Activated CD8-positive, alpha-beta T cell treated with anti-CD3 and anti-CD28 coated beads, Interleukin-2, amount 10 ng/mL, durations not matched to agents 7 days and 5 days (primary cell): ENCODE results near the gene KCNJ10. TPM values are rescaled to one million over a fixed set of nuclear protein-coding genes. Genes with fewer than 3 reads are reported as not detected.

ENCODE experiments used
- ATAC-seq: fragments of 150-1000 bp; cut with Tn5 transposase; one replicate; pipeline ENCODE4 v1.10.0; 2021; ENCODE audit warnings: moderate library complexity
- CTCF ChIA-PET: fragments of 350-600 bp; sonication (Branson Sonifier 250); formaldehyde crosslinking; loops from one replicate; lab custom pipeline; 2021; ENCODE audit warnings: antibody characterized with exemption; lab: Charles Lee
- POLR2A ChIA-PET: fragments of 350-600 bp; sonication (Branson Sonifier 250); formaldehyde crosslinking; loops from one replicate; lab custom pipeline; 2021; ENCODE audit warnings: antibody characterized with exemption; lab: Charles Lee
- DNase-seq: peaks from one replicate; pipeline ENCODE4 v3.0.0-alpha.2; 2020
- H3K27ac Mint-ChIP-seq: one replicate; pipeline ENCODE4 v1.8.0; 2021; ENCODE audit warnings: mild to moderate bottlenecking, mixed read lengths
- H3K27me3 Mint-ChIP-seq: one replicate; pipeline ENCODE4 v1.8.0; 2021; ENCODE audit warnings: low read depth, mixed read lengths
- H3K36me3 Mint-ChIP-seq: one replicate; pipeline ENCODE4 v1.8.0; 2021; ENCODE audit warnings: low read depth, mixed read lengths
- H3K4me1 Mint-ChIP-seq: one replicate; pipeline ENCODE4 v1.8.0; 2021; ENCODE audit warnings: low read depth, mixed read lengths
- H3K4me3 Mint-ChIP-seq: one replicate; pipeline ENCODE4 v1.8.0; 2021; ENCODE audit warnings: mild to moderate bottlenecking, mixed read lengths
- H3K9me3 Mint-ChIP-seq: one replicate; pipeline ENCODE4 v1.8.0; 2022; ENCODE audit warnings: mixed read lengths; ENCODE audit not compliant: insufficient read depth
- total RNA-seq, 2 experiments: library from RNA; stranded (reverse); gene quantifications; one replicate each; pipeline ENCODE4 v1.2.3, GENCODE V29; 2021

Gene KCNJ10
- total RNA-seq, 2 experiments from 2014 or later, result not detected

- DNase-seq, result peak; percentile 60
- Mint-ChIP-seq H3K4me1 (no peaks in the 10 kb centered on the region), H3K27ac (no peak overlapping the region), H3K9me3 (no peaks in the 10 kb centered on the region), H3K36me3 (no peaks in the 10 kb centered on the region), H3K27me3 (peaks cover 5% of the 10 kb centered on the region), H3K4me3 (no peak overlapping the region)
- ChIA-PET POLR2A (interaction anchor here (0.6 to 0.8 kb wide), 2 partner anchors 225 to 420 kb away, joined by 3 read pairs; no protein-coding TSS in a partner anchor), CTCF (interaction anchor here (0.7 to 2.5 kb wide), 14 partner anchors 8 to 268 kb away, joined by 3 to 20 read pairs (median 4); partner anchors contain the start of gene IGSF8)
- no peak for ATAC-seq
These were observed 39.1 kb upstream of the KCNJ10 start for GRCh38 chr1:160108888-160109662.

DNA sequence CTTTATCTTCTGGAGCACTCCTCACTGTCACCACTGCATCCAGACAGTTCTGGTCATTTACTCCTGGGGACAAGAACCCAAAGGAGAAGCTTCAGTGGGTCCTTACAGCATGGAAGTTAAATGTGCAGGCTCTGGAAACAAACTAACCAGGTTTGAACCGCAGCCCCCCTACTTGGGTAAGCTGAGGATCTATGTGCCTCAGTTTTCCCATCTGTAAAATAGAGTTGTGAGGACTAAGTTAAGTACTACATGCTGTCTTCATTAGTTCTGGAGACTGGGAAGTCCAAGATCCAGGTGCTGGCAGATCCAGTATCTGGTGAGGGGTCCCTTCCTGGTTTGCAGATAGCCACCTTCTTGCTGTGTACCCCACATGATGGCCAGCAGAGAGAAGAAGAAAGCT is 37.6 kb upstream of the KCNJ10 start:
- DNase-seq, result no peak
- Mint-ChIP-seq H3K36me3 (no peaks in the 10 kb centered on the region), H3K4me1 (peaks cover 8% of the 10 kb centered on the region), H3K4me3 (no peak overlapping the region), H3K27ac (no peak overlapping the region), H3K27me3 (peaks cover 5% of the 10 kb centered on the region), H3K9me3 (no peaks in the 10 kb centered on the region)
- ChIA-PET CTCF (interaction anchor here (1.3 to 2.5 kb wide), 6 partner anchors 22 to 184 kb away, joined by 3 to 20 read pairs (median 6); no protein-coding TSS in a partner anchor), POLR2A (no interaction called here)
- ATAC-seq, result no peak

GRCh38 chr1:160105155-160105554 is 35.2 kb upstream of the KCNJ10 start:
- H3K27ac Mint-ChIP-seq, result no peak overlapping the region
- no peak for ATAC-seq
- H3K36me3 Mint-ChIP-seq, result no peaks in the 10 kb centered on the region
- H3K4me3 Mint-ChIP-seq, result no peak overlapping the region
- ChIA-PET CTCF (interaction anchor here (1.1 to 7.3 kb wide), 10 partner anchors 13 to 272 kb away, joined by 3 to 109 read pairs (median 8); partner anchors contain the start of gene KCNJ9), POLR2A (no interaction called here)
- peaks cover 5% of the 10 kb centered on the region for H3K27me3 Mint-ChIP-seq
- peaks cover 23% of the 10 kb centered on the region for H3K4me1 Mint-ChIP-seq
- H3K9me3 Mint-ChIP-seq, result no peaks in the 10 kb centered on the region
- DNase-seq, result no peak

- DNase-seq (no peak), ATAC-seq (no peak)
- POLR2A ChIA-PET, result interaction anchor here (0.6 kb wide), 2 partner anchors 45 to 91 kb away, joined by 3 read pairs; no protein-coding TSS in a partner anchor
- H3K27me3 Mint-ChIP-seq, result peaks cover 5% of the 10 kb centered on the region
- H3K36me3 Mint-ChIP-seq, result no peaks in the 10 kb centered on the region
- H3K4me1 Mint-ChIP-seq, result peaks cover 29% of the 10 kb centered on the region
- H3K27ac Mint-ChIP-seq, result no peak overlapping the region
- CTCF ChIA-PET, result interaction anchor here (1.1 to 7.3 kb wide), 12 partner anchors 10 to 272 kb away, joined by 3 to 109 read pairs (median 5); partner anchors contain the start of genes KCNJ9 and PEX19
- no peak overlapping the region for H3K4me3 Mint-ChIP-seq
- H3K9me3 Mint-ChIP-seq, result no peaks in the 10 kb centered on the region
These were observed 34.5 kb upstream of the KCNJ10 start for GRCh38 chr1:160104486-160104885.

DNA sequence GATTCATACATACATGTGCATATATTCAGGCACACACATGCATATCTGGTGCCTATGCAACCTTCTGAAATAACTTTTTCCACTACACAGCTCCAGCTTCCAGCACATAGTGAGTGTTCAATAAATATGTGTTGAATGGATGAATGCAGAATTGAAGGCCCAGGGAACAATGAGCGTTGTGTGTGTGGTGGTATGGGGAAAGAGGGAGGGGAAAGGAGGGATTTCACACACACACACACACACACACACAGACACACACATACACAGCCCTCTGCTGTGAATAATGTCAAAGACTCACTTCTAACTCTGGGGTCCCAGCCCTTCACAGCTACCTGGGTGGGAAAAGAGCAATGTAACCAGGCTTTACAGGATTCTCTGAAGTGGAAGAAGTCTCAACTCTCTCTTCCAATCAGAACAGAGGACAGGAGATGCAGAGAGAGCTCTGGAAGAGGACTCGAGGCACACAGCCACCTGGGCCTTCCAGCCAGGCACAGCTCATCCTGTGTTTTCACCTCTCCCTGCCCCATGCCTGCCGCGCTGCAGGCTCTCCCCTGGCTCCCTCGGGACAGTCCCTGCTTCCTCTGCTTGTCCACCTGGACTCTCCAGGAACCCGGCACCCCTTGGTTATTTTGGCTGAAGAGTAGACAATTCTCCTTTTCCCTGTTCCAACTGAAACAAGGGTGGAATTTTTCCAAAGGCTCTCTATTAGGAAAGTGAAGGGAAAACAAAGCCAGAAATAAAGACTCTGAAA is 33.9 kb upstream of the KCNJ10 start:
- ChIA-PET CTCF (interaction anchor here (0.8 to 7.3 kb wide), 12 partner anchors 8 to 273 kb away, joined by 3 to 109 read pairs (median 4); partner anchors contain the start of genes KCNJ9 and PEX19), POLR2A (interaction anchor here (0.6 to 0.9 kb wide), 3 partner anchors 46 to 188 kb away, joined by 3 read pairs; no protein-coding TSS in a partner anchor)
- no peak overlapping the region for H3K4me3 Mint-ChIP-seq
- H3K27me3 Mint-ChIP-seq, result peaks cover 5% of the 10 kb centered on the region
- ATAC-seq (no peak), DNase-seq (no peak)
- H3K27ac Mint-ChIP-seq, result no peak overlapping the region
- no peaks in the 10 kb centered on the region for H3K36me3 Mint-ChIP-seq
- no peaks in the 10 kb centered on the region for H3K9me3 Mint-ChIP-seq
- H3K4me1 Mint-ChIP-seq, result peaks cover 36% of the 10 kb centered on the region

- no peak for ATAC-seq
- Mint-ChIP-seq H3K9me3 (no peaks in the 10 kb centered on the region), H3K27me3 (peaks cover 5% of the 10 kb centered on the region), H3K36me3 (no peaks in the 10 kb centered on the region), H3K4me1 (peaks cover 43% of the 10 kb centered on the region), H3K27ac (no peak overlapping the region), H3K4me3 (no peak overlapping the region)
- ChIA-PET POLR2A (interaction anchor here (0.6 to 2.0 kb wide), 4 partner anchors 109 to 189 kb away, joined by 3 to 6 read pairs (median 4); partner anchors contain the start of genes DCAF8 and PEX19), CTCF (interaction anchor here (0.6 to 7.3 kb wide), 35 partner anchors 8 to 681 kb away, joined by 3 to 109 read pairs (median 4); partner anchors contain the start of gene DCAF8)
- DNase-seq, result no peak
These were observed 32.0 kb upstream of the KCNJ10 start for GRCh38 chr1:160101717-160102522.

DNA sequence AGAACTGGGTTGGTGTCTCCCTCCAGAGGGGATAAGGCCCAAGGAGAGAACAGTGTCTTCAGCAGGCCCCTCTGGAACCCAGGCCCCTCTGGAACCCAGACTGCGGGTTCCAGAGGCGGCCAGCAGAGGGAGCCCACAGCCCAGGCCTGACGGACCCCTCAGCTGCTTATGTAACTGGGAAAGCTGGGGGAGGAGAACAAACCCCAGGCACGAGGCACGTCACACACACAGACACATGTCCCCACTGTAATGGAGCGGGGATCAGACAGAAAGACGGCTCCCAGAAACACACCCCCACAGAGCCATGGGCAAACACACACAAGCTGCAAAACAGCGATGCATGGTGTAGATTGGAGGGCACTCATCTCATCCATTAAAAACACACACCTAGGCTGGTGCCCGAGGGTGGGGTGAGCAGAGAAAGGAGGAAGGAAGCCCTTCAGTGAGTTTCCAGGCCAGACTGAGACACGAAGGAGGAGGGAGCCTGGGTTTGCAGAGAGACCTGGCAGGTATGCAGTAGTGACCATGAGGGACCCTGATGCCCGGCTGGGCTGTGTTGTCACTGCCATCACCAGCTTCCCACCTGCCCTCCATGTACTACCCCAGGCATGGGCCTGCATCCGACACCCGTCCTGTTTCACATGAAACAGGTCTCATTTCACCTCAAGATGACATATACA is 31.2 kb upstream of the KCNJ10 start:
- peaks cover under 1% of the 10 kb centered on the region for H3K27me3 Mint-ChIP-seq
- CTCF ChIA-PET, result interaction anchor here (0.6 to 7.3 kb wide), 40 partner anchors 9 to 681 kb away, joined by 3 to 109 read pairs (median 4); partner anchors contain the start of gene DCAF8
- ATAC-seq (peak; percentile 26), DNase-seq (peak; percentile 78)
- POLR2A ChIA-PET, result interaction anchor here (0.7 to 2.0 kb wide), 3 partner anchors 110 to 183 kb away, joined by 3 to 6 read pairs (median 3); partner anchors contain the start of genes DCAF8 and PEX19
- H3K9me3 Mint-ChIP-seq, result no peaks in the 10 kb centered on the region
- peaks cover 49% of the 10 kb centered on the region for H3K4me1 Mint-ChIP-seq
- no peaks in the 10 kb centered on the region for H3K36me3 Mint-ChIP-seq
- H3K4me3 Mint-ChIP-seq, result peak overlapping the region; percentile 26
- peak overlapping the region; percentile 62 for H3K27ac Mint-ChIP-seq

- peaks cover under 1% of the 10 kb centered on the region for H3K36me3 Mint-ChIP-seq
- ChIA-PET POLR2A (interaction anchor here (0.6 to 2.0 kb wide), 5 partner anchors 24 to 192 kb away, joined by 3 to 6 read pairs (median 3); partner anchors contain the start of genes DCAF8 and PEX19), CTCF (interaction anchor here (0.6 to 7.3 kb wide), 19 partner anchors 10 to 276 kb away, joined by 3 to 109 read pairs (median 7); partner anchors contain the start of gene DCAF8)
- H3K27me3 Mint-ChIP-seq, result no peaks in the 10 kb centered on the region
- H3K9me3 Mint-ChIP-seq, result no peaks in the 10 kb centered on the region
- no peak overlapping the region for H3K4me3 Mint-ChIP-seq
- ATAC-seq (no peak), DNase-seq (no peak)
- H3K4me1 Mint-ChIP-seq, result peaks cover 55% of the 10 kb centered on the region
- peak overlapping the region; percentile 88 for H3K27ac Mint-ChIP-seq
These were observed 29.9 kb upstream of the KCNJ10 start for GRCh38 chr1:160099716-160100375.

DNA sequence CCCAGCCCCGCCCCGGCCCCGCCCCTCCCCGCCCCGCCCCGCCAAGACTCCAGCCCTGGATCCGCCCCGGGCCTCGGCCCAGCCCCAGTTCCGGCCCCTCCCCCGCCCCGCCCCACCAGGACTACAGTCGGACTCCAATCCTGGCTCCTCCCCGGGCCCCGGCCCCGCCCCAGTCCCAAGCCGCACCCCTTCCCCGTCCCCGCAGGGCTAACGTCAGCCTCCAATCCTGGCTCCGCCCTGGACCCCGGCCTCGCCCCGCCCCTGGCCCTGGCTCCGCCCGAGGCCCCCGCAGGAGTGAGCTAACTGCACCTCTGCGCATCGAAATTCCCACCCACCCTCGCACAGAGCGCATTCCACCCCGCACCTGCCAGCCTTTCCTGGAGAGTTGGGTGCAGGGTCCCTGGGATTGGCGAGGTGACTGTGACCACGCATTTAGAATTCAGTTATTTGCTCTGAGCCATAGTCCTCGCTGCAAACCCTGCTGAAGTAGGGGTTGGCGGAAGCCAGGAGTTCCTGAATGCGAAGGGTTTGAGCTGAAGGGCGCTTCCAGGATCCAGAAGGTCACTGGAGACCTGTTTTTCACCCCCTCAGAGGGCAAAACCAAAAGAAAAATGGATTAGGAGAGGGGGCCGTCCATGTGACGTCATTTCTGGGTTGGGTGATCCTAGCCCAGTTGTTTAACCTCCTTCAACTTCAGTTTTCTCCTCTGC is 29.0 kb upstream of the KCNJ10 start:
- ChIA-PET CTCF (interaction anchor here (0.9 to 4.7 kb wide), 10 partner anchors 10 to 192 kb away, joined by 3 to 88 read pairs (median 6); no protein-coding TSS in a partner anchor), POLR2A (interaction anchor here (0.8 to 1.5 kb wide), 5 partner anchors 21 to 192 kb away, joined by 3 to 5 read pairs (median 3); no protein-coding TSS in a partner anchor)
- ATAC-seq, result peak; percentile 89
- peak overlapping the region; percentile 73 for H3K4me3 Mint-ChIP-seq
- no peaks in the 10 kb centered on the region for H3K27me3 Mint-ChIP-seq
- H3K36me3 Mint-ChIP-seq, result peaks cover 2% of the 10 kb centered on the region
- H3K4me1 Mint-ChIP-seq, result peaks cover 55% of the 10 kb centered on the region
- H3K9me3 Mint-ChIP-seq, result no peaks in the 10 kb centered on the region
- DNase-seq, result peak; percentile 99
- peak overlapping the region; percentile 88 for H3K27ac Mint-ChIP-seq
